ENCODE data around the gene GPBP1.

- TF ChIP-seq CTCF (IDR thresholded peaks at IDR 0.05 in 2 of 3, conservative IDR thresholded peaks at IDR 0.05 in 1 of 3; ENCODE audit: insufficient read depth in 2 of 3, low read depth in 1 of 3, low read length in 3 of 3) (no peak), ATF3 (IDR thresholded peaks at IDR 0.05) (no peak), ATF3 (CRISPR knock-in tag; conservative IDR thresholded peaks at IDR 0.05) (no peak), GABPB1 (CRISPR knock-in tag; IDR thresholded peaks at IDR 0.05) (no peak), ZBTB7A (IDR thresholded peaks at IDR 0.05; ENCODE audit: borderline replicate concordance, control insufficient read depth, low read depth, low read length) (no peak), POLR2AphosphoS5 (IDR thresholded peaks at IDR 0.05; ENCODE audit: control insufficient read depth, insufficient read depth, low read depth, low read length) (no peak)
These were observed 40.3 kb upstream of the GPBP1 start for GRCh38 chr5:57133574-57133973.
